Stomach (tissue), 4 donors: ENCODE data around the gene PLPP3.

Source experiments
- EP300 ChIP-seq: sonication (generic); formaldehyde crosslinking; IDR thresholded peaks from one replicate; pipeline ENCODE4 v1.6.1; 2017; ENCODE audit warnings: antibody characterized with exemption
- TF ChIP-seq, protein P1 (sequence below), 7 experiments: fragments of 450-650 bp in 4 of 7; fragments of 200-600 bp in 3 of 7; sonication (generic) in 3 of 7; IDR thresholded peaks; one replicate each; pipeline ENCODE4 v1.5.1; 2016 to 2019; ENCODE audit warnings: antibody characterized with exemption in 7 of 7, control low read depth in 2 of 7, mild to moderate bottlenecking in 1 of 7

DNA sequence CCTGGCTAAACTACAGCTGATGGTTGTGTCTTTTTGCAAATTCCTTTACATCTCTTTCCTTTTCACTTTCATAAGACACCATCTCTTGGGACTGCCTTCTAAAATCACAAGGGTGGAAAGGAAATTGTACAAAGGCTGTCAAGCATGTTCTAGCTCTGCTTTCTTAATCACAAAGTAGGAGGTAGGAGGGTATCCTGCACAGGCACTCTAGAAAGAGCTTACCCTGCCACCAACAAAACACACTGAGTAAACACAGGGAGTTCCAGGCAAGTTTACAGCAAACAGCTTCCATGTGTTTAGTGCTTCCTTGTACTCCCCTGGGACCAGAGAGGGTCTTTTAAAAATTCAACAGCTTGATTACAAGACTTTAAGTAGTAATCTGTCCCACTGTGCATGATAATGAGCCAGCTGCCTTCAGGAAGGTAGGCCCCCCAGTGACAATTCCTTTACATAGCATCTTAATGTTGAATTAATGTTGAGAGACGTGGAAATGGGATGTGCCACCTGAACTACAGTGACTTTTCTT, 2.4 kb downstream of the PLPP3 start:
- TF ChIP-seq, protein P1, sequence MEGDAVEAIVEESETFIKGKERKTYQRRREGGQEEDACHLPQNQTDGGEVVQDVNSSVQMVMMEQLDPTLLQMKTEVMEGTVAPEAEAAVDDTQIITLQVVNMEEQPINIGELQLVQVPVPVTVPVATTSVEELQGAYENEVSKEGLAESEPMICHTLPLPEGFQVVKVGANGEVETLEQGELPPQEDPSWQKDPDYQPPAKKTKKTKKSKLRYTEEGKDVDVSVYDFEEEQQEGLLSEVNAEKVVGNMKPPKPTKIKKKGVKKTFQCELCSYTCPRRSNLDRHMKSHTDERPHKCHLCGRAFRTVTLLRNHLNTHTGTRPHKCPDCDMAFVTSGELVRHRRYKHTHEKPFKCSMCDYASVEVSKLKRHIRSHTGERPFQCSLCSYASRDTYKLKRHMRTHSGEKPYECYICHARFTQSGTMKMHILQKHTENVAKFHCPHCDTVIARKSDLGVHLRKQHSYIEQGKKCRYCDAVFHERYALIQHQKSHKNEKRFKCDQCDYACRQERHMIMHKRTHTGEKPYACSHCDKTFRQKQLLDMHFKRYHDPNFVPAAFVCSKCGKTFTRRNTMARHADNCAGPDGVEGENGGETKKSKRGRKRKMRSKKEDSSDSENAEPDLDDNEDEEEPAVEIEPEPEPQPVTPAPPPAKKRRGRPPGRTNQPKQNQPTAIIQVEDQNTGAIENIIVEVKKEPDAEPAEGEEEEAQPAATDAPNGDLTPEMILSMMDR (IDR thresholded peaks at IDR 0.05) = peak in 1 of 7 experiments; percentile 15
- TF ChIP-seq EP300 = no peak
